Caki2 (cell line): ENCODE data around the gene CTRB2. TPM values are rescaled to one million over a fixed set of nuclear protein-coding genes. Genes with fewer than 3 reads are reported as not detected.
"Not testable (repeated sequence)": the region's sequence is repeated elsewhere in the genome, so short reads cannot be mapped to it uniquely, and the experiment has no call there.

Experiments used
- DNase-seq: peaks from one replicate; pipeline ENCODE4 v3.0.0-alpha.2; 2015; ENCODE audit warnings: low read depth
- in situ Hi-C: cut with HindIII; loops from 2 replicates; pipeline ENCODE4 v1.10.0; 2016; ENCODE audit warnings: low sequenced_read_pairs, low pct_unique_long_range_greater_than_20kb, mixed read lengths
- total RNA-seq: library from RNA; depleted of rRNA; stranded (reverse); fragments of >200 nt; shearing (Covaris generic); gene quantifications from 2 replicates; pipeline ENCODE4 v1.2.3, GENCODE V29; 2014; ENCODE audit warnings: low replicate concordance

Gene CTRB2
- total RNA-seq, 1 experiment from 2014 or later = not detected

DNA sequence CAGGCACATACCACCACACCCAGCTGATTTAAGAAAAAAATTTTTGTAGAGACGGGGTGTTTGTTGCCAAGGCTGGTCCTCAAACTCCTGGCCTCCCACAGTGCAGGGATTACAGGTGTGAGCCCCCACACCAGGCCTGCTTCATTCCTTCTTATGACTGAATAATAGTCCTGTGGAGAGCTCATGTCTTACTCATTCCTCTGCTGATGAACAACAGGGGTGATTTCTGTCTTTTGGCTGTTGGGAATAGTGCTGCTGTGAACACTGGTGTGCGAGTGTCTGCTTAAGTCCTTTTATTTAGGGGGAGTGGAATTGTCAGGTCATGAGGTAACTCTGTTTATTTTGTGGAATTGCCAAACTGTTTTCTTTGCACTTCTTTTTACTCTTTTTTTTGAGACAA is 9.2 kb upstream of the CTRB2 start:
- in situ Hi-C loops = no loop called here

DNA sequence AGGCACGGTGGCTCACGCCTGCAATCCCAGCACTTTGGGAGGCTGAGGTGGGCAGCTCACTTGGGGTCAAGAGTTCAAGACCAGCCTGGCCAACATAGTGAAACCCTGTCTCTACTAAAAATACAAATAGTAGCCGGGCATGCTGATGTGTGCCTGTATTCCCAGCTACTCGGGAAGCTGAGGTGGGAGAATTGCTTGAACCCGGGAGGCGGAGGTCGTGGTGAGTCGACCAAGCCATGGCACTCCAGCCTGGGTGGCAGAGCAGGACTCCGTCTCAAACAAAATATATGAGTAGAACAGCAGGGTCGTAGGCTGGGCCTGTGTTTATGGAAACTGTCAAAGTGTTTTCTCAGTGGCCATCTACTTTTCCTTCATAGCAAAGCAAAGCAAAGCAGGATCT is 4.3 kb upstream of the CTRB2 start:
- DNase-seq, in situ Hi-C loops: not testable (repeated sequence)

More for the DNA sequence above, 9.2 kb upstream of the CTRB2 start:
- DNase-seq = no peak

DNA sequence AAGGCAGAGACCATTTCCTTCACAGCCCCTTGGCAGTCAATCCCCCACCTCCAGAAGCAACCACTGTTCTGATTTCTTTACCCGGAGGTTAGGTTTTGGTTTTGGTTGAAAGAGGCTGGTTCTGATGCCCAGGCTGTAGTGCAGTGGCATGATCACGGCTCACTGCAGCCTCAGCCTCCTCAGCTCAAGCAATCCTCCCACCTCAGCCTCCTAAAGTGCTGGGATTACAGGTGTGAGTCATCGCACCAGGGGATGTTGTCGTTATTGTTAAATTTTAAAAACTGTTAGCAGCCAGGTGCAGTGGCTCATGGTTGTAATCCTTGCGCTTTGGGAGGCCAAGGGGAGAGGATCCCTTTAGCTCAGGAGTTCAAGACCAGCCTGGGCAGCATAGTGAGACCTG is 3.0 kb upstream of the CTRB2 start:
- no peak for DNase-seq
- in situ Hi-C loops = no loop called here

DNA sequence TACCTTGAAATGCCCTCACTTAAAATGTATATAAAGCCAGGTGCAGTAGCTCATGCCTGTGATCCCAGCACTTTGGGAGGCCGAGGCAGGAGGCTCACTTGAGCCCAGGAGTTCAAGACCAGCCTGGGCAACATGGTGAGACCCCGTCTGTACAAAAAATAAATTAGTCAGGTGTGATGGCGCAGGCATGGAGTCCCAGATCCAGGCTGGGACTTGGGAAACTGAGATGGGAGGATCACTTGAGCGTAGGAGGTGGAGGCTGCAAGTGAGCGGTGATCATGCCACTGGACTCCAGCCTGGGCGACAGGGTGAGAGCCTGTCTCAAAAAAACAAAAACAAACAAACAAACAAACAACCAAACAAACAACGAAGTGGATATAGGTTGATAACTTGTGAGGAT is 2.6 kb upstream of the CTRB2 start:
- DNase-seq, in situ Hi-C loops: not testable (repeated sequence)

DNA sequence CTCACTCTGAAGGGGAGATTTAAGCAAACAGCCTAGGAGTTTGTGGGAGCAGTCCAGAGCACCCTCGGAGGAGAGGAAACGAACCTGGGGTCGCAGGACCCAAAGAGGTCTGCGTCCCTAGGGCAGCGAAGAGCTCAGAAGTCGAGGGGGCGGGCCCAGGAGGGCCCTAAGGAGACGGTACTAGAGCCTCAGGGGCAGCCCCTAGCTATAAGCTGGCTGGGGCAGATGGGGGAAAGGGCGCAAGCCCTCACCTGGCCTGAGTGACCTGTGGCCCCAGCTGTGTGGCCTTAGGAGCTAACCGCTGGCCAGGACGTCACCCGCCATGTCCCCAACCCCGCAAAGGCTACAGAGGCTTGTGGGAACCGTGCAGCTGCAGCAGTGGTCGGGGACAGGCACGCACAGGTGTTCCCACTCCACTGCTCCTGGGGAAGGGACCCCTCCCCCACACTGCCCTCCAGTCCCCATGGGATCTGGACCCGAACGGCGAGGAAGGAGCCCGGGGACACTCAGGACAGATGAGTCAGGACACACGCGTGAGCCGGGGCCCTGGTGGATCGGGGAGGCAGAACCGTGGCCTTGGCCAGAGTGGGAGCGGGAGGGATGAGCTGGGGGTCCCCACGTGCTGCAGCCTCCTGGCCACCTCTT is 2.0 kb upstream of the CTRB2 start:
- no peak for DNase-seq
- in situ Hi-C loops = no loop called here

DNA sequence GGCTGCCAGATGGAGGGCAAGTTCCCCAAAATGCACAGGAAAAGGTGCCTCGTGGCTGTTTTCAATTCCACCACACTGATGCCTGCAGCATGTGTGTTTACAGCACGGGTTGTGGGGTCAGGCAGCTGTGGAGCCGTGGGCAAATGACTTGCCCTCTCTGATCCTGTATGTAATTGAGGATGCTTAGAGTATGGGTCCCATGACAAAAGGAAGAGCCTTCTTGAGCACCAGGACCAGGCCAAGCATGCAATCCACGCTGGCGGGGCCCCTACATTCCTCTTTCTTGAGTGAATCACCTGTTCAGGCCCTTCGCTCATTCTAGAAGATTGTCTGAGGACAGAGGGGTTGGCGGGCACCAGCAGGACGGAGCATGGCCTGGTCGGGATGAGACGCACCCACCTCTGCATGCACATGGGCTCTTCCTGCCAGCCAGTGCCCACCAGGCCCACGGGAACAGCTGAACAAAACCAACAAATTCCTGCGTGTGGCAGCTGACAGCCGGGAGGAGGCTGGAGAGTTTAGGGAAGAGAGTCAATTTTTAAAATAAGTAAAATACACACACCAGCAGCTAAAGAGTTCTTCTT is 1.4 kb upstream of the CTRB2 start:
- DNase-seq = no peak

DNA sequence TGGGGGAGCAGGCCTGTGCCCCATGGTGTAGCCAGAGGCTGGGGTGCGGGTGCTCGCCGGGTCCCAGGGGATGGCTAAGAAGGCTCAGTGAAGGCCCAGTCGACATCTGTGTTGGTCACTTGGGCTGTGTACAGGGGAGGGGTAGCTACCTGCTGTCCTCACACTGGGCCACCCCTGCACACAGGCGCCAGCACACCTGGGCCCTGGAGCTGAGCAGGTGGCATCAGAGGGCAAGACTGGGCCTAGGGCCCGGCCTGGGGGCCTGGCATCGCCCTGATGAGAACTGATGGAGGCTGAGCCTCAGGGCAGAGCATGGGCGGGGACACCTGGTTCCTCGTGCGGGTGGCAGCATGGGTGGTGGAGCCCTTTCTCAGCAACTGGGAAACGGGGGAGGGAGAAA is 870 bp upstream of the CTRB2 start:
- DNase-seq = no peak
- in situ Hi-C loops = no loop called here

More for the DNA sequence above, 1.4 kb upstream of the CTRB2 start:
- in situ Hi-C loops = no loop called here

DNA sequence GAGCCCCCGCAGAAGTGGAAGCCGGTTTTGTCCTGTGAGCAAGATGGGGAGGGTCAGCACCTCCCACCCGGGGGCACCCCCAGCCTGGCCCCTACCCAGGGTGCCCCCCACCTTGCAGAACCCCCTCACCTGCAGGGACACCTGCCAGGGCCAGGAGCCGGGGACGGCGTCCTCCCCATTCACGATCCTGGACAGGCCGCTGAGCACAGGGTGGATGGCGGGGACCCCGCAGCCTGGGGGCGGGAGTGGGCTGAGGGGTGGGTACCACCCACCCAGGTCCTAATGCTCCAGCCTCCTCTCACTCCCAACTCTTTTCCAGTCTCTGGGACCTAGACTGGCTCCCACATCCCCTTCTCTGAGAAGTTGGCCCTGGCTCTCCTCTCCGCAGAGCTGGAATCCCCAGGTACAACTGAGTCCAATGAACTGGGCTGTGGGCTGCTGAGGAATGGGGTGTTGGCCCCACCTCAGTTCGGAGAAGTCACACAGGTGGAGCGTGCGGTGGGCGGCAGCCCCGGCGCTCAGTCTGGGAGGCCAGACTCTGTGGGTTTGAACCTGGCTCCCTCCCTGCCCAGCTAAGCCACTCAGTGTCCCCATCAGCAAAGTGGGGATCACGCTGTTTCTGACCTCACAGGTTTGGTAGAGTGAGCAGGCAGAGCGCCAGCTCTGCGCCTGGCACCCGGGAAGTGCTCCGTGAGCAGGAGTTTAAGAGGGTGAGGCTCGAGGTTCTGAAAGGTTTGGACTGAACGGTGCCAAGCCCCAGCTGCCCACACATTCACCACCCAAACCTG is 806 bp downstream of the CTRB2 start:
- DNase-seq, in situ Hi-C loops: not testable (repeated sequence)

DNA sequence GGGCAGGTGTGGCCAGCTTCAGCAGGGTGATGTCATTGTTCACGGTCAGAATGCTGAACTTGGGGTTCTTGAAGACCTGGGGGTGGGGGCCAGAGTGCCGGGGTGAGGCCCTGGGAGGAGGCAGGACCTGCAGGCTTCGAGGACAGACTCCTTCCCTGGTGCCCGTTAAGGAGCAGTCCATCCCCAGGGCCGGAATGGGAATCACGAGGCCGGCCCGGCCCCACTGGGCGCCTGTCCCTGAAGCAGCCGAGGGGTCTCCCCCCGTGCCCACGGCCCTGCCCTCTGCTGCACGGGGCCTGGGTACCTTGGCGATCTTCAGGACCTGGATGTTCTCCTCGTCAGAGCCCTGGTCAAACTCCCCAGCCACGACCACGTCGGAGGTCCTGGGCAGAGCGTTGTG is 1.5 kb downstream of the CTRB2 start:
- DNase-seq, in situ Hi-C loops: not testable (repeated sequence)

DNA sequence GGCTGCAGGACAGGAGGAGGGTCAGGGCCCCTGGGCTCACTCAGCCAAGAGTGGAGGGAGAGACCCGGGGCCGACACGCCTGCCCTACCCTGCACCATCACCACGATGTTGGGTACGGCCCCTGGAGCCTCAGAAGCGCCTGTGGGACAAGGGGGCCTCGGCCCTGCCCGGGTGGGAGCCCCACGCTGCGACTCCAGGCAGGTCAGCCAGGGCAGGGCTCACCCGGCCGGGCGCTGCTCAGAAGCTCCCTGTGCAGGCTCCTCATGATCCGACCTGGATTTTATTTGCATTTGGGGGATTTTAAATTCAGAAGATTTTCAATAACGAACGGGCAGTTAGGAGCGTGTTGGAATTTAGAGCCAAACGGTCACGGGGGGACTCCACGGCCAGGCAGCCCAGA is 2.1 kb downstream of the CTRB2 start:
- in situ Hi-C loops, DNase-seq: not testable (repeated sequence)

DNA sequence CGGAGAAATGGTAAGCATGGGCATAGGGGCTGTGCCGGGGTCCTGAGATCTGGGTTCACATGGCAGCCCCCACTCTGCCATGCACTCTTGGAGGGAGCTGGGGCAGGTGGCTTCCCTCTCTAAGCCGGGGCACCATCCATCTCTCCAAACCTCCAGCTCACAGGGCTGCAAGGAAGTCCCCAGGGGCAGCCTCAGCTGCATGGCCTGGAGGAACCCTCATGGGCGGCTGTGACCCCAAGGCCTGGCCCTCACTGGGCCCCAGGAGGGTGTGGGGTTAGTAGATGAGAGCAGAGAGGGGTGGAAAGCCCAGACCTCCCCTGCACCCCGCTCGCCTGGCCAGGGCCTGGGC is 2.6 kb downstream of the CTRB2 start:
- DNase-seq = no peak
- in situ Hi-C loops = no loop called here

DNA sequence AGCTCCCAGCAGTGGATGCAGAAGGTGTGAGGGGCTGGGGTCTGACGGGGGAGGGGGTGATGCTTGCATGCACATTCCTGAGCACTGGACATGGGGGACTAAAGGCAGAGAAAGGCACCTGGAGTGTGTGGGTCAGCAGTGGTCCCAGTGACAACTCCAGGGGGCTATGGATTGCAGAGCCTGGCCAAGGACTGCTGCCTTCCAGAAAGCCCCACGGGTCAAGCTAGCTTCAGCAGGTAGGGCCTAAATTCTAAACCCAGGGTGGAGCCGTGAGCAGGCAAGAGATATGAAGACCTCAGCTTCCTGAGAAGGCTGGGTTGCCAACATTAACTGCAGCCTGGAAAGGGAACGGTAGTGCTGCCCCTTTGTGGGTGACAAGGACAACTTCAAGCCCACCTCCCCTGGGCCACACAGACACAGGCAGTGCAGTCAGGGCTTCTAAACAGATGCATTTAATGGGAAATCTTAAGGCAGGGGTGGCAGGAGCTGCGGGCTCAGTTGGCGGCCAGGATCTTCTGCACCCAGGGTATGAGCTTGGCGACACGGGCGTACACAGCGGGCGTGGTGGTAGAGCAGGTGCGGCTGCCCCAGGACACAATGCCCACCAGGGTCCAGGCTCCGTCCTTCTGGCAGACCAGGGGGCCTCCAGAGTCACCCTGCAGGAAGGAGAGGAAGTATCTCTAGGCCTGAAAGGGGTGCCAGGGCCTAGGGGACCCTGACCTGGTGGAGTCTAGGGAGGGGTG is 3.1 kb downstream of the CTRB2 start:
- DNase-seq = no peak
- in situ Hi-C loops = no loop called here

DNA sequence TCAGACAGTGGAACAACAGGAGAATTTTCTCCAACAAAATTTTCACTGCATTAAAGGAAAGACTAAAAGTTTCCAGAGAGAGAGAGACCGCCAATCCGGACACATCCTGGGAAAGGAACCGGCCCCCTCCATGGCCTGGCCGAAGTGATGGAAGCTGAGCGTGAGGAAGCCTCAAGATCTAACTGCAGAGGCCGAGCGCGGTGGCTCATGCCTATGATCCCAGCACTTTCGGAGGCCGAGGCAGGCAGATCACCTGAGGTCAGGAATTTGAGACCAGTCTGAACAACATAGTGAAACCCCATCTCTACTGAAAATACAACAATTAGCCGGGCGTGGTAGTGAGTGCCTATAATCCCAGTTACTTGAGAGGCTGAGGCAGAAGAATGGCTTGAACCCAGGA is 3.9 kb downstream of the CTRB2 start:
- DNase-seq = no peak
- in situ Hi-C loops = no loop called here

DNA sequence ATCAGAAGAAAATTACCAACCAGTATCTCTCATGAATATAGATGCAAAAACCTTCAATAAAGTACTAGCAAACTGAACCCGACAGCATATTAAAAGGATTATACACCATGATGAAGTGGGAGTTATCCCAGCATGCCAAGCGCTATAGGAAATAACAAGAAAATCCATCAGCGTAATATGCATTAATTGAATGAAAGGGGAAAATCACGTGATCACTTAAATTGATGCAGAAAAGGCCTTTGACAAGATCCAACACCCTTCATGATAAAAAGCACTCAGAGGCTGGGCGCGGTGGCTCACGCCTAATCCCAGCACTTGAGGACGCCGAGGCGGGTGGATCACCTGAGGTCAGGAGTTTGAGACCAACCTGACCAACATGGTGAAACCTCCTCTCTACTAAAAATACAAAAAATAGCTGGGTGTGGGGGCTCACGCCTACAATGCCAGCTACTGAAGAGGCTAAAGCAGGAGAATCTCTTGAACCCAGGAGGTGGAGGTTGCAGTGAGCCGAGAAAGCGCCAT is 4.8 kb downstream of the CTRB2 start:
- no peak for DNase-seq
- in situ Hi-C loops = no loop called here

DNA sequence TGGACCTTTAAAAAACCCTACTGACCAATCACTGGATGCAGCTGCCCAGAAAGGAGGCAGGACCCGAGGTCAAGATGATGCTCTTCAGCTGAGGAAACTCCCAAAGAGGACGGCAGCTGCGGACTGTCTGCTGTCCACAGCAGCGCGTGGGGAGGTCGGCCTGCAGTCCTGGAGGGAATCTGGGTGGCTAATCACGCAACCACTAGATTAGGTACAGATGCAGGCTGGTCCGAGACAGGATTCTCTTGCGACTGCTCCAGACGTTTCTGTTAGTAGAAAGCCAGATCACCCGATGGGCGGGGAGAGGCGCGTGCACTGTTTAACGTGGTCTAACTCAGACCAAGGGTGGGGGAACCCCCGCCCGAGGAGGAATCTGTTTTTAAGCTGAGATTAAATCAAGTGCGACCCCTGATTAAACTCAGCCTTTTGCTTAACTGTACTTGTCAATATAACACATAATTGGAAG is 8.8 kb downstream of the CTRB2 start:
- DNase-seq = no peak
- in situ Hi-C loops = no loop called here

DNA sequence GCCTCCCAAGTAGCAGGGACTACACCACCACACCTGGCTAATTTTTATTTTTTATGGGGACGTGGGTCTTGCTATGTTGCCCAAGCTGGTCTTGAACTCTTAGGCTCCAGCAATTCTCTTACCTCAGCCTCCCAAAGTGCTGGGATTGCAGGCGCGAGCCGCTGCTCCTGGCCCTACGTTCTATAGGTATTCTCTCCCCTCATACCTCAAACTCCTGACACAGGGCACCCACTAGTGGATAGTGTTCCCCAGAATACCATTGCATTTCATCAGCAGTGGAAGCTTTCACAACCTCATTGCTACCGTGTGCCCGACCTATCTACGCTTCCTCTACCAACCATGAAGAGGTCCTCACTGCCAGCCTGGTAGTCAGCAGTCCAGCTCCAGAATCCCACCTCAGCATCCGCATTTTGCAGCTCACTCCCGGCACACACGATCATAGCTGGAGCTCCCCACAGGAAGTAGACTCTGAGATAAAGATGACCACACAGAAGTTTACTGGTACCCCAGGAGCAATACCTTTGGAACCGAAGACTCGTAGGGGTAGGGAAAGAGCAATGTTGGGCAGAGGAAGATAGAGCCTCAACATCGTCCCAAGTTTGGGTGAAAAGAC is 9.3 kb downstream of the CTRB2 start:
- no peak for DNase-seq
- in situ Hi-C loops = no loop called here

DNA sequence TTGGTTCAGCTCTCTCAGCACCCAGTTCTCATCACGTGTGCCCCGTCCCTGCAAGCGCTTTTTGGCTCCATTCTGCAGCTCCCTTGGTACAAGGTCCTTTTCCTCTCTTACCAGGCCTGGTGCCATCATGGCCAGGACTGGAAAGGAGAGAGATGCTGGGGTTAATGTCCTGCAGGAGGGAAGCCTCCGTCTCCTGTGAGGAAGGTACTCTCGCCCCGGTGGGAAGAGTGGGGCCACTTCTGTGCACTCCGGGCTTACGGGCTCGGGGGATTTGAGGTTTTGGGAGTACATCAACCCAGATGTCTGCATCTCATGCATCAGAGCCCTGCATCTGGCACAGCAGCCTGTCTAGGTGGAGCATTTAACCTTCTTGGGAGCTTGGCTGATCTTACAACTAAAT is 10.1 kb downstream of the CTRB2 start:
- in situ Hi-C loops = no loop called here
- DNase-seq = no peak
